HepG2 (cell line): ENCODE results near the gene ATP5PF. TPM values are rescaled to one million over a fixed set of nuclear protein-coding genes. Genes with fewer than 3 reads are reported as not detected.

ENCODE experiments used
- ARHGAP35 ChIP-seq: sonication (generic); formaldehyde crosslinking; IDR thresholded peaks from 2 replicates; pipeline ENCODE4 v1.9.0; 2022; ENCODE audit warnings: mild to moderate bottlenecking, inconsistent platforms, moderate library complexity, missing genetic modification reagents, borderline replicate concordance
- ATF7 ChIP-seq, 2 experiments: fragments of 450-650 bp in 1 of 2; sonication (generic) in 1 of 2; formaldehyde crosslinking in 1 of 2; IDR thresholded peaks; 2 replicates each; pipeline versions ENCODE4 v1.4.0 to v1.6.1; 2016 to 2020; ENCODE audit warnings: antibody characterized with exemption in 1 of 2, mild to moderate bottlenecking in 1 of 2, missing genetic modification reagents in 1 of 2
- ATM ChIP-seq: fragments of 450-650 bp; IDR thresholded peaks from 2 replicates; pipeline ENCODE4 v1.7.1; 2017; ENCODE audit warnings: mild to moderate bottlenecking, borderline replicate concordance
- CREBL2 ChIP-seq: sonication (generic); formaldehyde crosslinking; IDR thresholded peaks from 2 replicates; pipeline ENCODE4 v1.8.1; 2023; ENCODE audit warnings: missing genetic modification reagents, mild to moderate bottlenecking, borderline replicate concordance
- DR1 ChIP-seq: sonication (generic); formaldehyde crosslinking; IDR thresholded peaks from 2 replicates; pipeline ENCODE4 v1.8.0; 2021; ENCODE audit warnings: mild to moderate bottlenecking, missing genetic modification reagents, inconsistent platforms
- FOXP1 ChIP-seq, 2 experiments: fragments of 450-650 bp in 1 of 2; IDR thresholded peaks; 2 replicates each; pipeline ENCODE4 v1.6.1; 2017 to 2018; ENCODE audit warnings: antibody characterized with exemption in 1 of 2
- IRX3 ChIP-seq: sonication (generic); formaldehyde crosslinking; IDR thresholded peaks from 2 replicates; pipeline ENCODE4 v1.8.1; 2023; ENCODE audit warnings: mild to moderate bottlenecking, low read depth, missing genetic modification reagents, borderline replicate concordance
- JUND ChIP-seq: sonication (generic); formaldehyde crosslinking; IDR thresholded peaks from 2 replicates; pipeline ENCODE4 v1.8.0; 2022; ENCODE audit warnings: mild to moderate bottlenecking, missing genetic modification reagents
- PLRG1 ChIP-seq: fragments of 450-650 bp; conservative IDR thresholded peaks from 2 replicates; pipeline ENCODE4 v1.6.1; 2016
- SALL2 ChIP-seq: sonication (generic); formaldehyde crosslinking; IDR thresholded peaks from 2 replicates; pipeline ENCODE4 v1.8.1; 2023; ENCODE audit warnings: mild to moderate bottlenecking, missing genetic modification reagents, inconsistent platforms
- U2AF1 ChIP-seq: fragments of 200-400 bp; formaldehyde crosslinking; optimal IDR thresholded peaks from 2 replicates; pipeline ENCODE3; 2017; ENCODE audit warnings: mild to moderate bottlenecking, low read depth, low read length
- ZBTB14 ChIP-seq: sonication (generic); formaldehyde crosslinking; IDR thresholded peaks from 2 replicates; pipeline ENCODE4 v1.4.0; 2020; ENCODE audit warnings: missing genetic modification reagents
- ZFAT ChIP-seq: sonication (generic); formaldehyde crosslinking; conservative IDR thresholded peaks from 2 replicates; pipeline ENCODE4 v1.8.1; 2023; ENCODE audit warnings: missing genetic modification reagents, inconsistent platforms
- ZFP62 ChIP-seq: sonication (generic); formaldehyde crosslinking; IDR thresholded peaks from 2 replicates; pipeline ENCODE4 v1.4.0; 2020; ENCODE audit warnings: missing genetic modification reagents
- ZNF264 ChIP-seq: sonication (generic); formaldehyde crosslinking; IDR thresholded peaks from 2 replicates; pipeline ENCODE4 v1.4.0; 2020; ENCODE audit warnings: missing genetic modification reagents
- ZNF280D ChIP-seq: sonication (generic); formaldehyde crosslinking; IDR thresholded peaks from 2 replicates; pipeline ENCODE4 v1.5.1; 2020; ENCODE audit warnings: mild to moderate bottlenecking, missing genetic modification reagents
- ZNF33B ChIP-seq: sonication (generic); formaldehyde crosslinking; IDR thresholded peaks from 2 replicates; pipeline ENCODE4 v1.5.1; 2020; ENCODE audit warnings: mild to moderate bottlenecking, missing genetic modification reagents
- ZNF7 ChIP-seq: IDR thresholded peaks from 2 replicates; pipeline ENCODE4 v1.6.1; 2016; ENCODE audit warnings: missing biosample characterization, missing genetic modification reagents
- polyA plus RNA-seq, 8 experiments: library from polyadenylated mRNA; depleted of rRNA in 3 of 8; stranded (reverse) in 7 of 8; unstranded in 1 of 8; fragments of >200 nt; fragmentation: Illumina TruSeq in 4 of 8; extraction: Trizol in 4 of 8; gene quantifications; 2 replicates each; pipeline versions ENCODE4 v1.2.1 to v1.2.3, GENCODE V29; 2011 to 2016; ENCODE audit warnings: low read depth in 4 of 8, missing spikeins in 1 of 8, mixed read lengths in 1 of 8; ENCODE audit not compliant: insufficient read depth in 1 of 8
- total RNA-seq, 5 experiments: library from RNA; depleted of rRNA; stranded (reverse); fragments of >200 nt; fragmentation: Illumina TruSeq; extraction: Trizol; gene quantifications; 2 replicates each; pipeline ENCODE4 v1.2.3, GENCODE V29; 2016; ENCODE audit warnings: low read depth in 1 of 5

The ATP5PF gene
- total and polyA plus RNA-seq, 2 of the 13 experiments (the other 11 are each of a cell fraction or from before 2014, with no cell fraction given) = 131 to 157 TPM

GRCh38 chr21:25734904-25735645 lies at the start of gene ATP5PF, which contains the start of gene GABPA (continued):
- TF ChIP-seq ZNF280D (CRISPR knock-in tag) (peak; percentile 80; the same call in 1 of the 2 replicates), ATF7 (IDR thresholded peaks at IDR 0.05) (no peak), ATF7 (CRISPR knock-in tag; IDR thresholded peaks at IDR 0.05) (peak; percentile 39), DR1 (CRISPR knock-in tag) (peak; percentile 74), IRX3 (CRISPR knock-in tag) (peak; percentile 53; the same call in 1 of the 2 replicates), ZNF264 (peak; percentile 41), FOXP1 (IDR thresholded peaks at IDR 0.05) (no peak), FOXP1 (CRISPR knock-in tag; IDR thresholded peaks at IDR 0.05) (no peak), JUND (CRISPR knock-in tag) (no peak), ZFP62 (CRISPR knock-in tag) (no peak), ZFAT (no peak), U2AF1 (no peak), ZBTB14 (CRISPR knock-in tag) (0 out of 2 replicates have a peak, but pooled peaks have one; percentile 25), PLRG1 (no peak), ZNF7 (no peak), ARHGAP35 (CRISPR knock-in tag) (no peak), ZNF33B (no peak), ATM (no peak), SALL2 (no peak), CREBL2 (no peak)
